Trophoblast cell (in vitro differentiated cells and primary cell): ENCODE measurements around the gene RNF31.

Experiments
- DNase-seq, 2 donors: peaks; one replicate each; pipeline ENCODE4 v3.0.0-alpha.2; 2016
- H2AFZ ChIP-seq: 2 replicates; pipeline ENCODE4 v1.6.1; 2013; ENCODE audit warnings: low read length, moderate library complexity, mild to moderate bottlenecking; ENCODE audit not compliant: insufficient read depth, poor library complexity
- H2AK5ac ChIP-seq: 2 replicates; pipeline ENCODE4 v1.6.1; 2013; ENCODE audit warnings: mild to moderate bottlenecking, low read length
- H2BK120ac ChIP-seq: 2 replicates; pipeline ENCODE4 v1.6.1; 2013; ENCODE audit warnings: low read length, mild to moderate bottlenecking, moderate library complexity; ENCODE audit not compliant: insufficient read depth, poor library complexity
- H2BK12ac ChIP-seq: 2 replicates; pipeline ENCODE4 v1.6.1; 2013; ENCODE audit warnings: mild to moderate bottlenecking, low read length, moderate library complexity
- H2BK5ac ChIP-seq: 2 replicates; pipeline ENCODE4 v1.6.1; 2013; ENCODE audit warnings: low read length, low read depth, moderate library complexity, mild to moderate bottlenecking; ENCODE audit not compliant: poor library complexity
- H3K14ac ChIP-seq: 2 replicates; pipeline ENCODE4 v1.6.1; 2013; ENCODE audit warnings: mild to moderate bottlenecking, low read length
- H3K18ac ChIP-seq: 2 replicates; pipeline ENCODE4 v1.6.1; 2013; ENCODE audit warnings: mild to moderate bottlenecking, low read length
- H3K23ac ChIP-seq: 2 replicates; pipeline ENCODE4 v1.6.1; 2013; ENCODE audit warnings: low read length
- H3K27ac ChIP-seq: 2 replicates; pipeline ENCODE4 v1.5.1; 2013; ENCODE audit warnings: low read depth, mild to moderate bottlenecking, inconsistent platforms, low read length, moderate library complexity
- H3K27me3 ChIP-seq: 2 replicates; pipeline ENCODE4 v1.6.1; 2013; ENCODE audit warnings: inconsistent platforms, mild to moderate bottlenecking, low read length, moderate library complexity; ENCODE audit not compliant: insufficient read depth
- H3K36me3 ChIP-seq, 2 experiments: 1 replicate in 1 of 2; 2 replicates in 1 of 2; pipeline ENCODE4 v1.6.1; 2013; ENCODE audit warnings: low read length in 2 of 2, mild to moderate bottlenecking in 2 of 2, moderate library complexity in 1 of 2; ENCODE audit not compliant: insufficient read depth in 2 of 2, control insufficient read depth in 1 of 2
- H3K4ac ChIP-seq: 2 replicates; pipeline ENCODE4 v1.6.1; 2013; ENCODE audit warnings: low read depth, mild to moderate bottlenecking, low read length, moderate library complexity
- H3K4me1 ChIP-seq, 2 experiments: 1 replicate in 1 of 2; 2 replicates in 1 of 2; pipeline ENCODE4 v1.6.1; 2013; ENCODE audit warnings: low read length in 2 of 2, mild to moderate bottlenecking in 2 of 2, moderate library complexity in 1 of 2; ENCODE audit not compliant: insufficient read depth in 2 of 2, control insufficient read depth in 1 of 2
- H3K4me2 ChIP-seq: 2 replicates; pipeline ENCODE4 v1.6.1; 2013; ENCODE audit warnings: inconsistent platforms, mild to moderate bottlenecking, low read length, moderate library complexity
- H3K4me3 ChIP-seq: 2 replicates; pipeline ENCODE4 v1.5.1; 2013; ENCODE audit warnings: mild to moderate bottlenecking, low read depth, low read length, inconsistent platforms
- H3K79me1 ChIP-seq: one replicate; pipeline ENCODE4 v1.6.1; 2013; ENCODE audit warnings: low read length
- H3K79me2 ChIP-seq: 2 replicates; pipeline ENCODE4 v1.6.1; 2013; ENCODE audit warnings: low read length, mild to moderate bottlenecking; ENCODE audit not compliant: control insufficient read depth, insufficient read depth, poor library complexity
- H3K9ac ChIP-seq: 2 replicates; pipeline ENCODE4 v1.6.1; 2013; ENCODE audit warnings: mild to moderate bottlenecking, low read length
- H3K9me3 ChIP-seq: 2 replicates; pipeline ENCODE4 v1.6.1; 2013; ENCODE audit warnings: low read depth, mild to moderate bottlenecking, control low read depth, inconsistent platforms, low read length; ENCODE audit not compliant: insufficient read depth
- H4K12ac ChIP-seq: 2 replicates; pipeline ENCODE4 v1.6.1; 2013; ENCODE audit warnings: low read depth, mild to moderate bottlenecking, low read length, moderate library complexity
- H4K8ac ChIP-seq: 2 replicates; pipeline ENCODE4 v1.6.1; 2013; ENCODE audit warnings: low read depth, mild to moderate bottlenecking, low read length, moderate library complexity
- H4K91ac ChIP-seq: one replicate; pipeline ENCODE4 v1.6.1; 2013; ENCODE audit warnings: low read depth, mild to moderate bottlenecking, low read length, moderate library complexity
- whole genome bisulfite sequencing: extraction: QIAGEN DNeasy Blood & Tissue Kit; methylation state at CpG from one replicate; pipeline ENCODE4 v1.1.7; 2013; ENCODE audit warnings: missing lambda C conversion rate; ENCODE audit not compliant: insufficient read length, insufficient coverage; ENCODE audit errors: extremely low coverage; 5-methylcytosine and 5-hydroxymethylcytosine counted together

RNF31 gene

GRCh38 chr14:24110523-24110922, 36.8 kb upstream of the RNF31 start:
- Histone ChIP-seq H4K12ac (no peak overlapping the region), H3K9ac (no peak overlapping the region), H3K9me3 (no peaks in the 10 kb centered on the region), H3K23ac (no peak overlapping the region), H3K27ac (no peak overlapping the region), H3K79me1 (peaks cover 10% of the 10 kb centered on the region), H2BK12ac (no peak overlapping the region), H3K14ac (no peak overlapping the region), H4K91ac (no peak overlapping the region), H4K8ac (no peak overlapping the region), H3K18ac (no peak overlapping the region), H3K4me1 (peaks cover under 1 to 1% of the 10 kb centered on the region in 2 experiments), H2BK120ac (no peak overlapping the region), H3K79me2 (peaks cover 9% of the 10 kb centered on the region), H2AK5ac (no peak overlapping the region), H3K27me3 (no peaks in the 10 kb centered on the region), H2AFZ (no peak overlapping the region), H2BK5ac (no peak overlapping the region), H3K4me2 (no peak overlapping the region), H3K4me3 (no peak overlapping the region), H3K4ac (no peak overlapping the region), H3K36me3 (no peaks in the 10 kb centered on the region)
- no peak for DNase-seq
- no CpG with 5 or more reads among the region's 1 CpG for WGBS

GRCh38 chr14:24113379-24113800, 33.9 kb upstream of the RNF31 start:
- Histone ChIP-seq H4K91ac (peak overlapping the region; percentile 88), H3K79me2 (peaks cover 9% of the 10 kb centered on the region), H3K18ac (peak overlapping the region; percentile 94), H3K79me1 (peaks cover 10% of the 10 kb centered on the region), H3K4me2 (peak overlapping the region; percentile 64), H3K9ac (peak overlapping the region; percentile 71), H4K8ac (peak overlapping the region; percentile 94), H3K4ac (peak overlapping the region; percentile 80), H3K4me3 (peak overlapping the region; percentile 72), H2BK12ac (peak overlapping the region; percentile 23), H2BK5ac (peak overlapping the region; percentile 84), H2AK5ac (peak overlapping the region; percentile 52), H3K36me3 (peaks cover 6 to 12% of the 10 kb centered on the region in 2 experiments), H3K4me1 (peaks cover 3 to 9% of the 10 kb centered on the region in 2 experiments), H2AFZ (peak overlapping the region; percentile 97), H3K23ac (no peak overlapping the region), H2BK120ac (peak overlapping the region; percentile 88), H3K9me3 (no peaks in the 10 kb centered on the region), H3K14ac (peak overlapping the region; percentile 97), H3K27ac (peak overlapping the region; percentile 94), H4K12ac (peak overlapping the region; percentile 97), H3K27me3 (no peaks in the 10 kb centered on the region)
- no peak for DNase-seq
- WGBS, result no CpG with 5 or more reads among the region's 15 CpGs

GRCh38 chr14:24113801-24114531, 33.3 kb upstream of the RNF31 start:
- H3K79me2 ChIP-seq, result peaks cover 9% of the 10 kb centered on the region
- H3K9ac ChIP-seq, result peak overlapping the region; percentile 89
- H3K36me3 ChIP-seq, result peaks cover 7 to 17% of the 10 kb centered on the region in 2 experiments
- H3K14ac ChIP-seq, result peak overlapping the region; percentile 97
- no peaks in the 10 kb centered on the region for H3K27me3 ChIP-seq
- peaks cover 10% of the 10 kb centered on the region for H3K79me1 ChIP-seq
- peak overlapping the region; percentile 23 for H2BK12ac ChIP-seq
- H2BK5ac ChIP-seq, result peak overlapping the region; percentile 84
- H3K23ac ChIP-seq, result no peak overlapping the region
- H3K4ac ChIP-seq, result peak overlapping the region; percentile 80
- no peaks in the 10 kb centered on the region for H3K9me3 ChIP-seq
- H2AK5ac ChIP-seq, result peak overlapping the region; percentile 52
- H3K18ac ChIP-seq, result peak overlapping the region; percentile 94
- DNase-seq, result peak; percentile 89 to 91
- H3K4me3 ChIP-seq, result peak overlapping the region; percentile 72
- H4K12ac ChIP-seq, result peak overlapping the region; percentile 97
- peak overlapping the region; percentile 94 for H4K8ac ChIP-seq
- H3K4me1 ChIP-seq, result peaks cover 3 to 9% of the 10 kb centered on the region in 2 experiments
- peak overlapping the region; percentile 64 for H3K4me2 ChIP-seq
- peak overlapping the region; percentile 88 for H4K91ac ChIP-seq
- WGBS, result no CpG with 5 or more reads among the region's 42 CpGs
- peak overlapping the region; percentile 97 for H2AFZ ChIP-seq
- H2BK120ac ChIP-seq, result peak overlapping the region; percentile 88
- H3K27ac ChIP-seq, result peak overlapping the region; percentile 94

GRCh38 chr14:24114532-24115421, 32.5 kb upstream of the RNF31 start, which contains the start of the genes DCAF11 and NRL:
Gene DCAF11 (plus strand): TSS chr14:24114777. CDS start chr14:24115595, 818 bp downstream.
Gene NRL (minus strand): TSS chr14:24114949. CDS start chr14:24082848, 32,101 bp downstream.
- WGBS, result no CpG with 5 or more reads among the region's 65 CpGs
- Histone ChIP-seq H3K4me2 (peak within 1 kb of the TSS; percentile 86), H2BK120ac (peak within 1 kb of the TSS; percentile 88)

More at GRCh38 chr14:24114532-24115421, 32.5 kb upstream of the RNF31 start, which contains the start of the genes DCAF11 and NRL:
- Histone ChIP-seq H2AFZ (peak within 1 kb of the TSS; percentile 97), H3K4me3 (peak within 1 kb of the TSS; percentile 89), H3K9ac (peak within 1 kb of the TSS; percentile 89), H3K79me2 (peaks cover 9% of the 10 kb centered on the region), H3K14ac (peak within 1 kb of the TSS; percentile 97), H3K4ac (peak within 1 kb of the TSS; percentile 80), H2BK12ac (peak within 1 kb of the TSS; percentile 82), H3K18ac (peak within 1 kb of the TSS; percentile 94), H3K4me1 (peaks cover 3 to 9% of the 10 kb centered on the region in 2 experiments), H4K8ac (peak within 1 kb of the TSS; percentile 94), H2BK5ac (peak within 1 kb of the TSS; percentile 84), H3K27me3 (no peaks in the 10 kb centered on the region), H3K79me1 (peaks cover 10% of the 10 kb centered on the region), H3K9me3 (peaks cover 2% of the 10 kb centered on the region), H2AK5ac (peak within 1 kb of the TSS; percentile 52), H4K91ac (peak within 1 kb of the TSS; percentile 88), H3K23ac (no peak within 1 kb of the TSS), H3K27ac (peak within 1 kb of the TSS; percentile 94), H4K12ac (peak within 1 kb of the TSS; percentile 97), H3K36me3 (peaks cover 14 to 25% of the 10 kb centered on the region in 2 experiments)
- peak; percentile 99 to 100 for DNase-seq
